AG20443 (cell line): ENCODE data around the gene IL21.

Experiments used
- DNase-seq: peaks from one replicate; pipeline ENCODE4 v3.0.0; 2012; ENCODE audit warnings: low spot score, mixed read lengths

The IL21 gene

DNA sequence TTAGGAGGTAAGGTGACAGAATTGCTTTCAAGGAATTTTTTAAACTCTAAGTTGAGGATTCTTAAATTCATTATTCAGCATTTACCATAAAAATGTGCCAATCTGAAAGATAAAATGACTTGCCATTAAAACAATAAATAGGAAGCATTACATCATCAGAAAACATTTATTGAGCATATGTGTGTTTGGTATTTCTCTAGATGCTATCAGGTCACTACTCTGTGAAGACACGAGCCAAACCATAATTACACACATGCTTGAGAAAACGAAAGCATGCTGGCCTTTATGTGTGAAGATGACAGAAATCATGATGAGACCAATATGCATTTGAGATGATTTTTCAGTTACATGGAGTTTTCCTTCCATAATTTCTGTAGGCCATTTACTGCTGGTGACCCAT lies 12.3 kb upstream of the IL21 start:
- peak; percentile 17 for DNase-seq

GRCh38 chr4:122632396-122633143 lies 11.7 kb upstream of the IL21 start:
- DNase-seq = no peak

DNA sequence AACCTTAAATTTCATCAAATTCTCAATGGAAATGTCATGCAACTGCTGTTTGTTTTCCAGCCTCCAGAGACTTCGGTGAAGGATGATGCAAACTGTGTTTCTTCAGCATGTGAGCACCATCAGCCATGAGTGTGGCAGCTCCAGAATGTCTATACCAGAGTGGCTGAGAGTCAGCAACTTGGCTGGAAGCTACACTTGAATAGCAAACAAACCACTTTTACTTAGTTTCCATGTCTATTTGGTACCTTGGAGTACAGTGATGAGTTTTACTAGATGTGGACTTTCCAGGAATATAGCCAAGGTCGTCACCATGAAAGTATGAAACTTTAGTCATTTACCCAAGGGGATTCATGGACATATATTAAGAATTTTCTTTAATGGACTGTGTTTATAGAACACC lies 4.3 kb upstream of the IL21 start:
- DNase-seq = peak; percentile 55

- DNase-seq = no peak
Measured at GRCh38 chr4:122624205-122624604, 3.3 kb upstream of the IL21 start.

- no peak for DNase-seq
Measured at GRCh38 chr4:122623637-122624166, 2.8 kb upstream of the IL21 start.

- DNase-seq = no peak
Measured at GRCh38 chr4:122622400-122622799, 1.5 kb upstream of the IL21 start.

DNA sequence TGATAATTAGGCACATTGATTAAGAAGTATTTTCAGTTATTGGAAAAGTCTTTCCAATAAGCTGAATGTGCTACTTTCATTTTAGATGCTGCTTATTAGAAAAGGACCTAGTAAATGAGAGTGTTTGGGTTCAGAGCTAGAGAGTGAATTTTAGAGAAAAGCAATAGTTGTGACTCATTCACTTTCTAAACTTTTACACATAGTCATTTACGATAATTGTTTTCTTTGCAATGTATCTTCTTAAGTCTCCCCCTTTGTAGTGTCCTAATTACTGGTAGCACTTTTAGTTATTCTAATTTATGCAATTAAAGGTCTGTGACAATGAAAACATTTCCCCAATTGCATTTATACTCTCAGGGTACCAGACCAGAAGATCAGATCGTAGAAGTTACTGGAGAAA lies 1.3 kb downstream of the IL21 start:
- DNase-seq = no peak

DNA sequence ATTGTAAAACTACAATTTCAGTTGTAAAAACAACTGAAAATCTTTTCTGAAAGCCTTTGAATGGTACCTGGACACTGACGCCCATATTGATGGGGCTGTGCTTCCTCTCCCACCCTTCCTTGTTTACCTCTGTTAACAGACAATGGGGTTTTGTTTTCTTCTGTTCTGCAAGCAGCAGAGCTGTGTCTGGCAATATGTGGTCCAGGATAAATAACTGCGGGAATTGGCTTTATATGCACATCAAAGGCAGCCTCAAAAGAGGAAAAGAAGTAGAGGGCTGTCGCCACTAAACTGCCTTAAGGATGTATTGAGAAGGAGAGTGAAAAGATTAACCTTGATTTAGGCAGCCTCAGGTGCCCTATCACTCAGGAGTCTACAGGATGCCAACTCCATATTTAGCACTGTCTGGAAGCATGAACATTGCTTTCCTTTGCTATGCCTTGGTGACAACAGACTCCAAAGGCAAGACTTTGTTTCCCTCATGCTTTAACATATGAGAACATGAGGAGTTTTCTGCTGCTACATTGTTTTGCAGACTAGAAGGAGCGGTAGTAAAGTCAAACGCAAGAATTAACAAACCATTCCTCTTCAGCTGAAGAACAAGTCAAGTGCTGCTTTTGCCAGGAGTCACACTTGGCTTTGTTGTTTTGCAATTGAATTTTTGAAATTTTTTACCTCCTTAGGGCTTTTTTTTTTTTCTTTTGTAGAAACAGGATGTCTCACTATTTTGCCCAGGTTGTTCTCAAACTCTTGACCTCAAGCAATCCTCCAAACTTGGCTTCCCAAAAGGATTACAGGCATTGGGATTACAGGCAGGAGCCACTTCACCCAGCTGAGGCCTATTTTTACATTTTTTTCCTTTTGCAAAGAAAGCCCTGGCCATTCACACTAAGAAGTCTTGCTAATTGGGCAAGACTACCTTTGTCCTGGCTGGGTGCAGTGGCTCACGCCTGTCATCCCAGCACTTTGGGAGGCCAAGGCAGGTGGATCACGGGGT lies 3.0 kb downstream of the IL21 start:
- peak; percentile 14 for DNase-seq

DNA sequence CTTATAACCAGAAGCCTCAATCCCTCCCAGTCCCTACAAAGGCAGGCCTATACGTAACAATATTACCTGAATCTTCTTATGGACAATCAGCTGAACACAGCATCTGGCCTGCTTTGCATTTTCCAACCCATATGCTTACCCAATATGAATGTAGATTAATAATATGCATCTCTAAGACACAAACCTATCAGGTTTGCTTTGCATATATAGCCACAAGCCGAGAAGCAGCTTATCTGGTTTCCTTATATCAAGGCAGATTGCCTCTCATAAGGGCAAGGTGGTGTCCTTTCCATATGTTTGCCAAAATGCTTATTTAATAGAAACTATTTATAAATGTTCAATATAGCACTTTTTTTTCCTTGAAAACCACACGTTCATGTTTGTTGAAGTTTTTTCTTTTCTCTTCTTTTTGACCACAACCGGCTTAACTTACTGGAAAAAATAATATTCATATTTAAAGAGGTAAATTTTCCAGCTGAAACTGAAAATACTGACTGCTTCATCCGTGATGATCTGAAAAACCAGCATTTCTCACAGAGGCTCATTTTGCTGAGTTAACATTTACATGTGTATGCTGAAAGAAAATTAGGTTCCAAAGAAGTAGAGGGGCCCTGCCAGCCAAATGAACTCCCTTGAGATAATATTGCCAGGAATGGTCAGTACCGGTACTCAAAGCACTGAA lies 3.8 kb downstream of the IL21 start:
- no peak for DNase-seq

- DNase-seq = no peak
Measured at GRCh38 chr4:122614621-122615020, 6.2 kb downstream of the IL21 start.

DNA sequence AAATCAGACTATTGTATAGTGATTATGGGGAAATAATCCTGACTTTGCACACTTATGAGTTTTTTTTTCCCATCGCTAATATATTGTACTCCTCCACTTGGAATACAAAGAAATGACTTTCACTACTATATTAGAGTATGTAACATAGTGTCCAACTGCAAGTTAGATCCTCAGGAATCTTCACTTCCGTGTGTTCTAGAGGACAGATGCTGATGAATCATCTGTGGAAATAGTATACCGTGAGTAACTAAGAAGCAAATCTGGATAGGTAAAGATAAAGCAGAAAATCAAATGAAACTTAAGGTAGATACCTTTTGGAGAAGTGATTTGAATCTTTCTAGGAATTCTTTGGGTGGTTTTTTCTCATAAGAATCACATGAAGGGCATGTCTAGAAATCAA lies 8.3 kb downstream of the IL21 start:
- no peak for DNase-seq

GRCh38 chr4:122606364-122607043 lies 14.4 kb downstream of the IL21 start:
- DNase-seq = no peak

DNA sequence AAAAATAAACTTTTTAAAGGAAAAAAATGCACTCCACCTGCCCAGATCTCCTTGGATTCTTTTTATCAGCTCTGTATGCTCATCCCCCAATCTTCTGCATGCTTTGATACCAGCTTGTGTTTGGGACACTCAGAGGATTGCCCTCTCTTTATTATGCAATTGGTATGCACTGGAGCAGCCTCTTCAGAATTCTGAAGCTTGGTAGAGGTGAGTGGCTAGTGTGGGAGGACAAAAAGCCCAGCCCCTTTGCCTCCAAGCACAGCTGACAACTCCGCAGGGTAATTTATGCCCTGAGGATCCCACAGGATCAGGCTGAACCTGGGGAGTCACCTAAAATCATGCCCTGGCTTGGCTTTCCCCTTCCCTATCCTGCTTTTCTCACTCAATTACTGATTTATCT lies 16.7 kb downstream of the IL21 start:
- DNase-seq = no peak

- no peak for DNase-seq
Measured at GRCh38 chr4:122603156-122603574, 17.7 kb downstream of the IL21 start.

DNA sequence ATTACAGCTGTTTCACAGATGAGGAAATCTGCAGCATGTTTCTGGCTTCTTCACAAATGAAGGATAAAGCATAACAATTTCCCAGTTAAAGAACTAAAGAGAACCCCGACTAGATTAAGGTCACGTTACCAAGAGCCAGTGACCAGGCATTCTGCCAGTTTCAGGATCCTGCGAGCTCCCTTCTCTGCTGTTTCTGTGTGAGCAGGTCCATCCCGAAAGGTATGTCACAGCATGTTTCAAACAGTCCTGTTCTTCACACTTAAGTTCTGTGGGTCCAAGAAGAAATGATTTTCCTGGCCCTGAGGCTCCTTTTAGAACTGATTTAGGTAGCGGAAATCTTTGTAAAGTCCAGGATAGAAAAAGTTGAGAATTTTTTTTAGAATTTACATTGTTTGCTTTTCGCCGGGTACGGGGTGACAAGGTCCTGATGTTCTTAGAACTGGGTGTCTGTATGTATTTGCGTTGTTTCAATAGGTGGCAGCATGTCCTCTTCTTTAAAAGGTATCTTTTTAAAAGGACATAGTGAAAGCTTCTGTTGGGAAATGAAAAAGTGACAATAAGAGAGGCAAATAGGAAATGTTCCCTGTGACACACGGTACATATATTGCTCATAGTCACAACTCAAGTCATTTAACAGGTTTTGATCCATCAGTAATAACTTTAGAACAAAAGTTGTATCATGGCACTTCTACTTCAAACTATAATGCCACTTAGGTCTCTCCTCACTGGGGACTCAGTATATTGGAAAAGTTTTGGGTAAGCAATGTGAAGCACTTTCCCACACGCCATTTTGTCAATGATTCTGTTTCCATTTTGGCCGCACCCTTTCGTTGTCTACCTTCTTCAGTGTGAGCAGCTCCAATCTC lies 18.4 kb downstream of the IL21 start:
- DNase-seq = peak; percentile 51

GRCh38 chr4:122591196-122591595 lies 29.7 kb downstream of the IL21 start:
- DNase-seq = no peak

- DNase-seq = no peak
Measured at GRCh38 chr4:122588453-122589238, 32.2 kb downstream of the IL21 start.

- peak; percentile 77 for DNase-seq
Measured at GRCh38 chr4:122584519-122584918, 36.3 kb downstream of the IL21 start.

GRCh38 chr4:122583906-122584305 lies 37.0 kb downstream of the IL21 start:
- peak; percentile 44 for DNase-seq
